NOMO-1 treated with dmso at 0.1 percent for 144 hours (cell line): ENCODE results near the gene PHIP.
"Not testable (repeated sequence)": the region's sequence is repeated elsewhere in the genome, so short reads cannot be mapped to it uniquely, and the experiment has no call there.

Experiments used
- DNase-seq: peaks from one replicate; lab custom pipeline; 2025; ENCODE audit not compliant: unreplicated experiment; lab: John Stamatoyannopoulos, UW

The PHIP gene

DNA sequence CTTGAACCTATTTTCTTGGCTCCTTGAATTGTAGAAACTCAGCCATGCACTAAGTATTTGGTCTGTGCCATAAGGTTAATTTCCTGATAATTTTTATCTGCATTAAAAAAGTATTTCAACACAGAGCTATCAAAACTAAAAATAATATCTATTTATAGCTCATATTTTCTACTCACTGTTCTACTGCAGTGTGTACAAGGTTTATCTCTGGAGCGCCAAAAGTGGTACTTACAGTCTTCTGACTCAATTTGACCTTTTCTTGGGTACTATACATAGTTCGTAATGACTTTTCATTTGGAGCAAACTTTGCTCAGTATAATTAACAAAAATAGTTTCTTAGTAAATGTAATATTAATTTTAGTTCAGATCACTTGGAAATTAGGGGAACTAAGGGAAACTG is 141.5 kb downstream of the PHIP start:
- no peak for DNase-seq

DNA sequence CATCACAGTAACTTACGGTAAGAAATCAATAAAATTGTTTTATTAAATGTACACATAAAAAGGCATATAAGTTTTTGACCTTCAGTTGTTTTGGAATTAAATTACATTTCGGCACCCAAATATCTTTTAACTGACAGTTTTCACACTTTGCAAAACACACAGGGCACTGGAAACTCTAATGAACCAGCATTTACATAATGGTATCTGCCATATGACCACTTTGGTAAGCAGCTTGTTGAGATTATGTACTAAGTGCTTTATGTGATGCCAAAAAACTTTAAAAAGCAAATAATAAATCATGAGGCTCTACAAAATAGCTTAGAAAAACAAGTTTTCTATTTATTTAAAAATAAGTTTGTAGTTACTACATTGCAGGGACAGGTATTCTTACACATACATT is 142.5 kb downstream of the PHIP start:
- no peak for DNase-seq

DNA sequence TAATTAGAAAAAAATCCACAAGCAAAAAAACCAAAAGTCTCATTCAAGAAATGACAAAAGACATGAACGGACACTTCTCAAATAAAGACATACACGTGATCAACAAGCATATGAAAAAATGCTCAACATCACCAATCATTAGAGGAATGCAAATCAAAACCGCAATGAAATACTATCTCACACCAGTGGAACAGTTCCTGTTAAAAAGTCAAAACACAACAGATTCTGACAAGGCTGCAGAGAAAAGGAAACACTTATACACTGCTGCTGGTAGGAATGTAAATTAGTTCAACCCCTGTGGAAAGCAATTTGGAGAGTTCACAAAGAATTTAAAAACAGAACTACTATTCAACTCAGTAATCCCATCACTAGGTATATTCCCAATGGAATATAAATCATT is 152.7 kb downstream of the PHIP start:
- DNase-seq, result no peak

DNA sequence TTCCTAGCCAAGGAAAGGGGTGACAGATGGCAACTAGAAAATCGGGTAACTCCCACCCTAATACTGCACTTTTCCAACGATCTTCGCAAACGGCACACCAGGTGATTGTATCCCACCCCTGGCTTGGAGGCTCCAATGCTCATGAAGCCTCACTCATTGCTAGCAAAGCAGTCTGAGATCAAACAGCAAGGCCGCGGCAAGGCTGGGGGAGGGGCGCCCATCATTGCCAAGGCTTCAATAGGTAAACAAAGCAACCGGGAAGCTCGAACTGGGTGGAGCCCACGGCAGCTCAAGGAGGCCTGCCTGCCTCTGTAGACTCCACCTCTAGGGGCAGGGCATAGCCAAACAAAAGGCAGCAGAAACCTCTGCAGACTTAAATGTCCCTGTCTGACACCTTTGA is 156.9 kb downstream of the PHIP start:
- not testable (repeated sequence) for DNase-seq

DNA sequence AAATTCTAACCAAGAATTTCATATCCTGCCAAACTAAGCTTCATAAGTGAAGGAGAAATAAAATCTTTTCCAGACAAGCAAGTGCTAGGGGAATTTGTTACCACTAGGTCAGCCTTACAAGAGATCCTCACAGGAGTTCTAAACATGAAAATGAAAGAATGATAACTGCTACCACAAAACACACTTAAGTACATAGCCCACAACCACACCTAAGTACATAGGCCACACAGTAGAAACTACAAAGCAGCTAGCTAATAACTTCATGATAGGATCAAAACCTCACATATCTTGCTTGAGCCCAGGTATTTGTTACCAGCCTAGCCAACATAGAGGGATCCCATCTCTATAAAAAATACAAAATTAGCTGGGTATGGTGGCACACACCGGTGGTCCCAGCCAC is 160.3 kb downstream of the PHIP start:
- DNase-seq, result no peak

DNA sequence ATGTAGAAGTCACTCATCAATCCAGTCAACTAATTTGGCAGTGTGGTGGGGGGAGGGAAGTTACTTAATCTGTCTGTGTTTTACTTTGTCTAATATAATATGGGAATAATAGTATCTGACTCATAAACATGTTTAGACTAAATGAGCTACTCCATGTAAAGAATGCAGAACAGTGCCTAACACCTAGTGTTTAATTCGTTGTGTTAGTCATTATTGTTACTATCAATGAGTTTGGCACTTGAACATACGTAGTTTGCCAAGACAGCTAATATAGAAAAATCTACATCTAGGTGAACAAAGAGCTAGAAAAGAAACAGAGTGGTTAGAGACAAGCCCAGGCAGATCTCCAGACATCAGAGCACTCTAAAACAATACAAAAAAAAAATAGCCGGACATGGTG is 161.6 kb downstream of the PHIP start:
- no peak for DNase-seq

DNA sequence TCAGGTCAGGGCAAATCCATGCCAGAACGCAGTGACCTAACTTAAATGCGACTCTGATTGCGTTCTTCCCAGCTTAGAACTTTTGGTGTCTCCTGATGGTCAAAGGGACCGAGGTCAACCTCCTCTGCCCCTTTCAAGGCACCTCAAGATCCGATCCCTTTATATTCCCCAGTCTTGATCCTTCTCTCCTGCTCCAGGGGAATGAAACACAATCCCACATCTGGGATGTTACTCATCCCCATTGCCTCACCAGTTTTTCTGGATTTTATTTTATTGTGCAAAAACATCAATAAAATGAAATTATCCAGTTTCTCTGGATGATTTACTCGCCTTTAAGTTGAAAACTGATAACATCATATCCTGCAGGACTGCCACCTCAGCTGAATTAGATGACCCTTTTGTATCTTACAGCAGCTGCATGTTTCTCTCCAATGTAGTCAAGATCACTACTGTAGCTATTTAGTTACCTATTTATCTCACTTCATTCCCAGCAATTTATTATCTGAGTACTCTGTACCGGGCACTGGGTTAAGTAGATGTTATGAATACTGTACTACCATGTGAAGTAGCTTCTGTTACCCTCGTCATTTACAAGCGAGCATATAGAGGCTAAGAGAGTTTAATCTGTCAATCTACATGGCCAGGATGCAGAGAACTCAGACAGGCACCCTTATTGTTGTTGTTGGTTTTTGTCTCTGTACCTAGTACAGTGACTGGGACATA is 166.7 kb downstream of the PHIP start:
- DNase-seq, result no peak

DNA sequence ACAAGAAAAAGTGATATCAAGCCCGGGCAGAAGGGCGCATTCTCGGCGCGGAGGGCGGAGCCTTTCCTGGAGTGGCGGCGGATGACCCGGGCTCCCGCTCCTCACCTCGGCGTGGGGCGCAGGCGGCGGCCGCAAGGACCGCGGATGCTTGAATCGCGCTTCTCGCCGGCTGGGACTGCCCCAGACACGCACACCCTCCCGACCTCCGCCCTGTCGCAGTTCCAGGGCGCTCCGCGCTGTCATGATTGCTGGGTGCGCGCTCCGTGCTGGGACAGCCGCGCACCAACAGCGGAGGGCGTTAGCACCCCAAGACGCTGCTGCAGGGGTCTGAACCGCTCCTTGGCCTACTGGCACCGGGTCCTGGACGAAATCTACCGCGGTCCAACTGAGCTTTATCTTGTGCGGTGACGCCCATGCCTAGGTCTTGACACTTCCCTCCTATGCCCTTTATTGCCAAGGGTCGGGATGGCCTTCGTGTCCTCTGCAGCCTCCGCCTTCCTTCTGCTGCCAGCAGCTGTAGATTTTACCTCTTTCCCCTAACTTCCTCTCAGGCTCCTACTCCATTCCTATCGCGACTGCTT is 167.4 kb downstream of the PHIP start:
- no peak for DNase-seq

DNA sequence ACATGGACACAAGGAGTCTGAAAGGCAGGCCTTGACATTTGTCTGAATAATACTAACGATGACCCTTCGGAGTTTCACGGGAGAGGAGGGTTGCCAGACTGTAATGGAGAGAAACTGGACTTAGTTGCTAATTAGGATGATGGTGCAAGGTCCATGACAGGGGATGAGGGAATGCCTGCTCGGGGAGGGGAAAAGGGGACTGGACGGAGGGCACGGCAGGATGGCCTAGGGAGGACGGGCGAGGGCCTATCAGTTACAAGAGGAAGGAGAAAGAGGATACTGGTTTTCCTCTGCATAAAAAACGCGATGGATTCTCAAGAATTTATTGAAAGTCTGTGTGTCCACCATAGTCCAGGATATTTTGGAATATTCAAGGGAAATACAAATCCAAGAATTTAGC is 168.0 kb downstream of the PHIP start:
- DNase-seq, result no peak

DNA sequence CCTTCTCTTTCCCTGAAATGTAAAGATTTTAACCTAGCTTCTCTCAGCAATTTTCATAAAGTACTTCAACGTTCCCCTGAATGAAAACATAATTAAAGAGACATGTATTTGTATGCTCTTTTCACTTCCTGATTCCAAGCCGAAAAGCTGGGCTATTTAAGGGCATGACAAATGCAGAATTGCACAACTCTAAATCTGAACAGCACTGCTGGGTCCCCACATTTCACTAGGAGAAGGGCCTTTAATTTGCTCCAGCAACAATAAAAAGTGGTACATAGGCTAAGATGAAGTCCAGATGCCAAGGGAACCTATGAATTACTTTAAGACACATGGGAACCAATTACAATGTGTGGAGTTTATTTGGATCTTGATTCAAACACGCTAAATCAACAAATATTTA is 168.7 kb downstream of the PHIP start:
- peak; percentile 67 for DNase-seq

DNA sequence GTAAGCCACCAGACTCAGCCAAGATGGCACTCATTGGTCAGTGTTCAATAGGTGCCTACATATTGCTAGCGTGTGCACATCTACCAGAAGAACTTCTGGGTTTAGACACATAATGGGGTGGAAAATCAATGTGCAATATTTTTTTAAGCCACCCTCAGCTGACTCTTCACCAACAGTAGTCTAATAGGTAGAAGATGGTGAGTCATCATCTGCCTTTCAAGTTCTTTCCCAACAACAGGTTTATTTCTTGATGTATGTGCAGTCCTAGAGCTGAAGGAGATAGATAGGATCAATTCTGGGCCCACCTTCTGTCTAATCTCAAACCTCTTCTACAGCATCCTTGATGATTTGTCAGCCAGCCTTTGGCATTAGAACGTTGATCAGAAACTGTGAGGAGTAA is 169.4 kb downstream of the PHIP start:
- DNase-seq, result no peak

DNA sequence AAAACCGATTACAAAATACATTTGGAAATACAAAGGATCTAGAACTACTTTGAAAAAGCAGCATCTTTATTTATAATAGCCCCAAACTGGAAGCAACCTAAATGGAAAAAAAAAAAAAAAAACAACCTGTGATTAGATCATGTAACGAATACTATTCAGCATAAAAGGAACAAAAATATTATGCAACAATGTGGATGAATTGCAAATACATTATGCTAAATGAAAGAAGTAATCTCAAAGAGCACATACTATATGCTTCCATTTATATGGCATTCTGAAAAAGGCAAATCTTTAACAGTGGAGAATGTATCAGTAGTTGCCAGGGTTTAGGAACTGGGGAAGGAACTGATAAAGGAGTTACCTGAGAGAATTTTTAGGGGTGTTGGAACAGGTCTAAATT is 181.8 kb downstream of the PHIP start:
- DNase-seq, result no peak

DNA sequence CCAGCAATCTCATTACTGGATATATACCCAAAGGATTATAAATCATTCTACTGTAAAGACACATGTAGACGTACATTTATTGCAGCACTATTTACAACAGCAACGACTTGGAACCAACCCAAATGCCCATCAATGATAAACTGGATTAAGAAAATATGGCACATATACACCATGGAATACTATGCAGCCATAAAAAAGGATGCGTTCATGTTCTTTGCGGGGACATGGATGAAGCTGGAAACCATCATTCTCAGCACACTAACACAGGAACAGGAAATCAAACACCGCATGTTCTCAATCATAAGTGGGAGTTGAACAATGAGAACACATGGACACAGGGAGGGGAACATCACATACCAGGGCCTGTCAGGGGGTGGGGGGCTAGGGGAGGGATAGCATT is 188.2 kb downstream of the PHIP start:
- not testable (repeated sequence) for DNase-seq
